Prostate gland (tissue), 2 donors: ENCODE data around the gene FLOT2. TPM values are rescaled to one million over a fixed set of nuclear protein-coding genes. Genes with fewer than 3 reads are reported as not detected.
"Not testable (repeated sequence)": the region's sequence is repeated elsewhere in the genome, so short reads cannot be mapped to it uniquely, and the experiment has no call there.

Experiments used
- DNase-seq: peaks from one replicate; pipeline ENCODE4 v3.0.0-alpha.2; 2019; ENCODE audit warnings: low spot score
- H3K27ac ChIP-seq, 2 donors: fragments of 200-600 bp; sonication (generic); 2 replicates each; pipeline ENCODE4 v1.5.1; 2017 to 2019
- H3K27me3 ChIP-seq: fragments of 200-600 bp; sonication (generic); replicated peaks from 2 replicates; pipeline ENCODE4 v1.5.1; 2019; ENCODE audit not compliant: insufficient read depth
- H3K36me3 ChIP-seq, 2 donors: fragments of 200-600 bp; sonication (generic); 1 replicate in 1 of 2; 2 replicates in 1 of 2; pipeline versions ENCODE4 v1.5.1 to v1.8.1; 2017 to 2019
- H3K4me1 ChIP-seq: fragments of 200-600 bp; sonication (generic); replicated peaks from 2 replicates; pipeline ENCODE4 v1.5.1; 2019
- H3K4me3 ChIP-seq, 2 donors: fragments of 200-600 bp; sonication (generic); 2 replicates each; pipeline ENCODE4 v1.5.1; 2017 to 2019
- H3K9me3 ChIP-seq: fragments of 200-600 bp; sonication (generic); 2 replicates; pipeline ENCODE4 v1.5.1; 2017
- CTCF ChIP-seq, 4 experiments: fragments of 200-600 bp in 2 of 4; fragments of 450-650 bp in 2 of 4; sonication (generic) in 2 of 4; IDR thresholded peaks; 1 replicate in 3 of 4; 2 replicates in 1 of 4; pipeline ENCODE4 v1.5.1; 2016 to 2019; ENCODE audit warnings: antibody characterized with exemption in 4 of 4, mild to moderate bottlenecking in 2 of 4, moderate library complexity in 2 of 4
- POLR2A ChIP-seq: fragments of 450-650 bp; IDR thresholded peaks from one replicate; pipeline ENCODE4 v1.6.1; 2016; ENCODE audit warnings: antibody characterized with exemption, mild to moderate bottlenecking
- POLR2AphosphoS5 ChIP-seq: sonication (generic); formaldehyde crosslinking; IDR thresholded peaks from one replicate; pipeline ENCODE4 v1.6.1; 2017; ENCODE audit warnings: antibody characterized with exemption
- WGBS: methylation state at CpG from one replicate; pipeline ENCODE4 v1.1.5; 2018; 5-methylcytosine and 5-hydroxymethylcytosine counted together
- intact Hi-C: fragments of 100-400 bp; cut with DNase I; formaldehyde crosslinking; loops from one replicate; pipeline ENCODE4 v1.14.2; 2022
- microRNA counts, 2 donors: library from miRNA; unstranded; fragments of <30 nt; microRNA quantifications; one replicate each; lab custom pipeline; 2016 to 2017
- microRNA-seq: library from miRNA; unstranded; fragments of <30 nt; microRNA quantifications from one replicate; pipeline ENCODE4, GENCODE V29; 2016
- small RNA-seq, 2 donors: library from RNA; depleted of rRNA; stranded (forward); fragments of <200 nt; gene quantifications; one replicate each; pipeline ENCODE3, GENCODE V24; 2016
- total RNA-seq, 2 donors: library from RNA; depleted of rRNA; stranded (reverse); fragments of >200 nt; gene quantifications; one replicate each; pipeline ENCODE4 v1.1.0, GENCODE V29; 2016

The FLOT2 gene
- total RNA-seq, 2 donors from 2014 or later, result 82.9 to 121 TPM

GRCh38 chr17:28839221-28839620 lies 58.3 kb downstream of the FLOT2 start:
- H3K36me3 ChIP-seq, result no peaks in the 10 kb centered on the region
- no peaks in the 10 kb centered on the region for H3K27me3 ChIP-seq
- no peaks in the 10 kb centered on the region for H3K9me3 ChIP-seq
- TF ChIP-seq CTCF (IDR thresholded peaks at IDR 0.05) (no peak), POLR2AphosphoS5 (no peak), POLR2A (no peak)
- no peak overlapping the region for H3K27ac ChIP-seq
- no peak for DNase-seq
- H3K4me3 ChIP-seq, result no peak overlapping the region
- 86% methylated on average over 2 of the region's 2 CpGs for WGBS
- intact Hi-C loops, result no loop called here
- no peaks in the 10 kb centered on the region for H3K4me1 ChIP-seq

- intact Hi-C loops, DNase-seq: not testable (repeated sequence)
Measured at GRCh38 chr17:28836541-28836940, 61.0 kb downstream of the FLOT2 start.

GRCh38 chr17:28834420-28834819 lies 63.1 kb downstream of the FLOT2 start:
- TF ChIP-seq POLR2A (no peak), POLR2AphosphoS5 (no peak), CTCF (IDR thresholded peaks at IDR 0.05) (no peak)
- Histone ChIP-seq H3K27ac (no peak overlapping the region), H3K27me3 (no peaks in the 10 kb centered on the region), H3K4me3 (no peak overlapping the region), H3K9me3 (no peaks in the 10 kb centered on the region), H3K36me3 (no peaks in the 10 kb centered on the region), H3K4me1 (no peaks in the 10 kb centered on the region)
- no peak for DNase-seq
- intact Hi-C loops, result no loop called here
- 97% methylated on average over 1 of the region's 1 CpG for WGBS

More at GRCh38 chr17:28836541-28836940, 61.0 kb downstream of the FLOT2 start:
- H3K4me3 ChIP-seq, H3K9me3 ChIP-seq, H3K27ac ChIP-seq, H3K27me3 ChIP-seq, H3K36me3 ChIP-seq, H3K4me1 ChIP-seq: not testable (repeated sequence)
- 96% methylated on average over 10 of the region's 10 CpGs for WGBS

MicroRNA genes within 50 kb of the gene (microRNA counts, 767-probe panel; counts per million panel counts)
- microRNA hsa-miR-144-3p (lab: Ali Mortazavi, UCI) (3,509 to 3,687 counts per million in 2 donors), microRNA hsa-miR-451a (lab: Ali Mortazavi, UCI) (3,419 to 4,069 counts per million in 2 donors)

Small RNA genes lying within 50 kb of the gene (microRNA-seq; reads per million reads assigned to microRNA genes)
- gene MIR451B, result not detected

Small RNA genes lying within 50 kb of the gene (small RNA-seq; reads per million reads assigned to genes)
- 0 reads per million in 2 donors for gene RF00019

Other genes starting within 250 kb of the FLOT2 start
- 10 to 100 TPM; 53.3 to 80.1 TPM for gene SDF2, start 235.8 kb downstream of the FLOT2 start, total RNA-seq
- 100 to 1,000 TPM in 1 of 2 donors, 10 to 100 TPM in 1; 52.7 to 138 TPM for gene SUPT6H, start 235.5 kb downstream of the FLOT2 start, total RNA-seq
- 1 to 10 TPM; 1.9 to 9.4 TPM for gene PROCA1, start 185.8 kb downstream of the FLOT2 start, total RNA-seq
- 100 to 1,000 TPM; 165 to 181 TPM for gene RAB34, start 179.9 kb downstream of the FLOT2 start, total RNA-seq
- 100 to 1,000 TPM; 417 to 657 TPM for gene RPL23A, start 177.7 kb downstream of the FLOT2 start, total RNA-seq
- gene TLCD1, start 171.5 kb downstream of the FLOT2 start, total RNA-seq, result 10 to 100 TPM in 1 of 2 donors, 1 to 10 TPM in 1; 5.3 to 19.6 TPM
- 10 to 100 TPM in 1 of 2 donors, 1 to 10 TPM in 1; 5.1 to 13.2 TPM for gene NEK8, start 168.9 kb downstream of the FLOT2 start, total RNA-seq
- gene TRAF4, start 153.7 kb downstream of the FLOT2 start, total RNA-seq, result 10 to 100 TPM; 43.1 to 59.8 TPM
- gene FAM222B, start 54.9 kb downstream of the FLOT2 start, total RNA-seq, result 10 to 100 TPM; 14.9 to 48.9 TPM
- 10 to 100 TPM; 49.9 to 70.8 TPM for gene ERAL1, start 42.7 kb downstream of the FLOT2 start, total RNA-seq
- 10 to 100 TPM; 36.8 to 61.3 TPM for gene DHRS13, start 5.3 kb upstream of the FLOT2 start, total RNA-seq
- 100 to 1,000 TPM in 1 of 2 donors, 10 to 100 TPM in 1; 74.9 to 112 TPM for gene PHF12, start 53.8 kb upstream of the FLOT2 start, total RNA-seq
- 1 to 10 TPM in 1 of 2 donors, under 1 TPM in 1; 0.05 to 1.0 TPM for gene SEZ6, start 108.3 kb upstream of the FLOT2 start, total RNA-seq
- gene PIPOX, start 145.4 kb upstream of the FLOT2 start, total RNA-seq, result 1 to 10 TPM; 3.1 to 6.2 TPM